ENCODE results near the gene IMPG2.

- TF ChIP-seq CTCF (IDR thresholded peaks at IDR 0.05) (no peak), POLR2A (IDR thresholded peaks at IDR 0.05) (no peak)
Measured at GRCh38 chr3:101262393-101263240, 57.8 kb downstream of the IMPG2 start.

All from right lobe of liver (tissue), 4 donors.